Upper lobe of left lung (tissue), 4 donors: ENCODE data around the gene EMC10.

Experiments
- CTCF ChIP-seq, 6 experiments: fragments of 450-650 bp in 4 of 6; fragments of 200-600 bp in 2 of 6; sonication (generic) in 2 of 6; IDR thresholded peaks; one replicate each; pipeline ENCODE4 v1.5.1; 2016 to 2019; ENCODE audit warnings: antibody characterized with exemption in 6 of 6
- EP300 ChIP-seq, 4 donors: sonication (generic); formaldehyde crosslinking; IDR thresholded peaks; one replicate each; pipeline ENCODE4 v1.5.1; 2017; ENCODE audit warnings: antibody characterized with exemption in 4 of 4, control low read depth in 2 of 4
- POLR2A ChIP-seq, 4 donors: fragments of 450-650 bp; IDR thresholded peaks; one replicate each; pipeline ENCODE4 v1.5.1; 2016 to 2017; ENCODE audit warnings: antibody characterized with exemption in 4 of 4, mild to moderate bottlenecking in 2 of 4
- POLR2AphosphoS5 ChIP-seq, 2 donors: sonication (generic); formaldehyde crosslinking; IDR thresholded peaks; one replicate each; pipeline ENCODE4 v1.5.1; 2017; ENCODE audit warnings: antibody characterized with exemption in 2 of 2

GRCh38 chr19:50520822-50521465 lies 44.6 kb downstream of the EMC10 start:
- no peak for TF ChIP-seq CTCF (IDR thresholded peaks at IDR 0.05)
- TF ChIP-seq POLR2A (IDR thresholded peaks at IDR 0.05): no peak
- TF ChIP-seq EP300 (IDR thresholded peaks at IDR 0.05): no peak
- TF ChIP-seq POLR2AphosphoS5 (IDR thresholded peaks at IDR 0.05): no peak
